HG03280 (cell line): Measurements from ENCODE around the gene IL36B.

Experiments used
- ATAC-seq: cut with Tn5 transposase; IDR thresholded peaks from one replicate; pipeline ENCODE4 v1.9.1; 2021; ENCODE audit warnings: mild to moderate bottlenecking, moderate library complexity; ENCODE audit not compliant: unreplicated experiment

IL36B gene

DNA sequence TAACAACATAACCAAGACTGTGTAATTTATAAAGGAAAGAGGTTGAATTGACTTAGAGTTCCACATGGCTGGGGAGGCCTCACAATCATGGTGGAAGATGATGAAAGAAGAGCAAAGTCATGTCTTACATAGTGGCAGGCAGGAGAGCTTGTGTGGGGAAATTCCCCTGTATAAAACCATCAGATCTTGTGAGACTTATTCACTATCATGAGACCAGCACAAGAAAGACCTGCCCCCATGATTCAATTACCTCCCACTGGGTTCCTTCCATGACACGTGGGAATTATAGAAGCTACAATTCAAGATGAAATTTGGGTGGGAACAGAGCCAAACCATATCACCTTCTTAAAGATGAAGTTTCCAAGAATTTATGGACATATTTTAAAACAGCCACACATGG, 3.9 kb upstream of the IL36B start:
- ATAC-seq: no peak

DNA sequence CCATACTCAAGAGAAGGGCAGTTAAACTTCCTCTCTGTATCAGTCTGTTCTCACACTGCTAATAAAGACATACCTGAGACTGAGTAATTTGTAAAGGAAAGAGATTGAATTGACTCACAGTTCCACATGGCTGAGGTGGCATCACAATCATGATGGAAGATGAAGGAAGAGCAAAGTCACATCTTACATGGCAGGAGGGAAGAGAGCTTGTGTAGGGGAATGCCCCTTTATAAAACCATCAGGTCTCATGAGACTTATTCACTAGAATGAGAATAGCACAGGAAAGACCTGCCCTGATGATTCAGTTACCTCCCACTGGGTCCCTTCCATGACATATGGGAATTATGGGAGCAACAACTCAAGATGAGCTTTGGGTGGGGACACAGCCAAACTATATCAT, 1.4 kb upstream of the IL36B start:
- ATAC-seq: no peak

DNA sequence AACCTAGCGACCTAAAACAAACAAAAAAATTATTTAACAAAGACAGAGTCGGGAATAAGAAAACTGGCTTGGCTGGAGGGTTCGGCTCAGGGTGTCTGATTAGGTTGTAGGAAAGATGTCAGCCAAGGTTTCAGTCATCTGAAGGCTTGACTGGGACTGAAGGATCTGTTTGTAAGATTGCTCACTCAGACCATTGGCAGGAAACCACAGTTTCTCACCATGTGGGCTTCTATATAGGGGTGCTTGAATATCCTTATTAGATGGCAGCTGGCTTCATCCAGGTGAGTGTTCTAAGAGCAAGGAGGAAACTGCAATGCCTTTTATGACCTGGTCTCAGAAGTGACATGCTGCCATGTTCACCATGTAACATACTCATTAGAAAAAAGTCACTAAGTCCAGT, 999 bp upstream of the IL36B start:
- ATAC-seq: no peak

DNA sequence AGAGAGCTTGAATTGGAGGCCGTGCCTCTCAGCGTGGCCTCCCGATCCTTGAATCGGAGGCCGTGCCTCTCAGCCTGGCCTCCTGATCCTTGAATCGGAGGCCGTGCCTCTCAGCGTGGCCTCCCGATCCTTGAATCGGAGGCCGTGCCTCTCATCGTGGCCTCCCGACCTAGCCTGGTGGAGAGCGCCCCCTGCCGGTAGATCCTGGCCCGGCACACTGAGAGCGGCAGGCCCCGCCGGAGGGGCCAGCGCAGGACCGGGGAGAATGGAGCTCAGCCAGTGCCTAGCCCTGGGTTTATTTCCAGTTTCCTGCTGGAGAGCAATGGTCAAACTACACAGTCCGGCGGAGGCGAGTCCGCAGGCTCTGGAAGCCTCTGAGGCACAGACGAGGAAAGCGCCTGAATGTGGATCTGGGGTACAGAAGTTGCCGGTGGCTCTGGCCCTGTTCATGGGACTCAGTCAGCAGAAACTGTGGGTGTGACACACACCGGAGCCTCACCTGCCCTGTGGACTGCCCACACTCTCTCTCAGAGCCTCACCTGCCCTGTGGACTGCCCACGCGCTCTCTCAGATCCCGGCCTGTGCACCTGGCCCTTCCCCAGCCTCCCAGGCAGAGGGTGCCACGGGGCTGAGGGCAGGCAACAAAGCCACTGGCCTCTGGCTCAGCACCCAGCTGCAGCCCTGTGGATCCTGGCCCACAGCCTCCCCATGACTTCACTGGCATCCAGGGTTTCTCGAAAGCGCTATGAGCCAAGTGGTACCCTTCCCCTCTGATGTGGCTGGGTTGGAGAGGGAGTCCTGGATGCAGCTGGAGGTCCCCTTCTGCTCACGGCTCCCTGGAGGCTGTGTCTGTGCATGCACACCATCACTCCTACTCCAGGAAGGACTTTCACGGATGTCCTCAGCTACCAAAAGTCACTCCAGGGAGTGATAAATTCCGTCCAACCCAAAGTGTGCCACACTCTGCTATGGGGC, 1.5 kb downstream of the IL36B start:
- no peak for ATAC-seq

- ATAC-seq: no peak
These were observed 6.2 kb downstream of the IL36B start for GRCh38 chr2:113046465-113046864.

GRCh38 chr2:113041871-113042270, 10.8 kb downstream of the IL36B start:
- no peak for ATAC-seq

DNA sequence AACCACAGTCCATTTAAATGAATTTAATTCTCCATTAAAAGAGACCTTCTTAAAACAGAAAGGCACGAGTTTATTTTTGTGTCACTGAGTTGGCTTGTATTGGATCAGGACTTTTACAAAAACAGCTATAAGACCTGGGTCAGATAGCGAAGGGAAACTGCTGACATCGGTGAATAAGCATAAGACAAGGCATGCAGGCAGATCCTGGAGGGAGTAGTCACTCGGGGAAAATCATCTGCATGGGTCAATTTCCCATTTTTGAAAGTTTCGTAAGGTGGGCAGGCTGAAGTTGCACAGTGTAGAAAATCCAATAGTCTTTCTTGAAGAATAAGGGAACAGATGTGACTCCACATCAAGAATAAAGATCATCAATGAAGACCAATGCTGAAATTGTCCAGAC, 12.9 kb downstream of the IL36B start:
- ATAC-seq: no peak

- ATAC-seq: no peak
These were observed 13.5 kb downstream of the IL36B start for GRCh38 chr2:113039158-113039557.

DNA sequence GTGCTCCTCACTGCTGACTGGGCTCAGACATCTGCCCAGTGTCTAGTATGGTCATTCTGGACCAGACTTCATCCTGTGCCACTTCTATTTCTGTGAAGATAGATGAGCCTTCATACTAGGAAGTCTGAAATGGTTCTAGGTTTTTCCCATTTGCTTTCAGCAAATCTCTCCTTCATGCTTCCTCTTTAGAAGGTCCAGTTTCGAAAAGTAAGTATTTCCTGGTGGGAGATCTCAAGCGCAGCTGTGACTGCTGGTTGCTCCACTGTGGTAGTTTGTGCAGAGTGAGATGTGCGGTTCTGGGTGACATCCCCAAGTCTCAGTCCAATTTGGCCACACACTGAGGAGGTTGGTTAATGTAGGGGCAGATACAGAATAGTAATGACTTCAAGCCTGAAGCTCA, 14.4 kb downstream of the IL36B start:
- no peak for ATAC-seq

DNA sequence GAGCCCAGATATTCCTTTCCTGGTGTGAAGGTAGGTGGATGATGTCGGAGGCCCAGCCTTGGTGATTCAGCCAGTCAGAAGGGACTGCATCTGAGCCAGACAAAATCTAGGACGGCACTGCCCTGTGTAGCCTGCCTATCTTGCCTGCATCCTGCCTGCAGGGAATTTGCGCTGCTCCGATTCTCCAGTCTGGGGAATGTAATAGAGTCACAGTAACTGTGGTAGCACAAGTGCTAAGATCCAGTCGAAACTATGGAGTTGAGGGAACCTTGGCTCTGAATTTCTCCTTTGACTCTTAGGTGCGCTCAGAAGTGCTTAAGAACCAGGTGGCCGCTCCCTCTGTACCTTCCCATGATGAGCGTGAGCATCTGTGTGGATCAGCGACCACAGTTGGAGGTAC, 15.9 kb downstream of the IL36B start:
- ATAC-seq: no peak

- no peak for ATAC-seq
These were observed 18.7 kb downstream of the IL36B start for GRCh38 chr2:113034016-113034415.

DNA sequence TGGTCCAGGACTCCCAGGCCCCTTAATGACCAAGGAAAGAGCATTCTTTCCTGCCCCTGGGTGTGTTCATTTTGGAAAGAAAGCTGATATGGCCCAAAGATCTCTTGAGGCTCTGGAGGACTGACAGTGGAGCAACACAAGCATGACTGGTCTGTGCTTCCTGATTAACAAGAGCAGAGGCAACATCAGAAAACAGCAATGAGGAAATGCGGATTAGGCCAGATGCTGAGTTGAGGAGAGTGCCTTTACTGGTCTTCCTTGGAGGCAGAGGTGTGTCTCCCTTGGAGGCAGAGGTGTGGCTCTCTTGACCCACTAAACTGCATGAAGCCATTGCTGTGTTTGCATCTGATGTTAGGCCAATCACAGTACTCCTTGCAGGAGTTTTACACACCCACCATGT, 19.9 kb downstream of the IL36B start:
- ATAC-seq: no peak

- no peak for ATAC-seq
These were observed 24.6 kb downstream of the IL36B start for GRCh38 chr2:113028112-113028511.

DNA sequence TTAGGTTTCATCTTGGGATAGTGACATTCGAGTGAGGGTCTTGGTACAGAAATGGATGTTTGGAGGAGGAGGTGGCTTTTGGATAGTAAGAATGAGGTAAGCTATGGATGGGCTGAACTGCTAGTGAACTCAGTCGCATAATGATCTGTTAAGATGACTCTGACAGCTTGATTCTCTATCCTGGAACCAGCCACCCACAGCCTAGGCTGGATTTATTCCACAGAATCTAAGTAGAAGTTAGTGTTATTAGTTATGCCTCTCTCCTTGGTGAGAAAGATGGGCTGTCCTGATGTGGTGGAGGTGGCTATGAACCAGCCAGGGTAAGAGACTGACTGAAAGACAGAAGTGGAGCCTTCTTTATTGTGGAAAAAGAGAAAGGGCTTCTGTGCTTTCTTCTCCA, 25.0 kb downstream of the IL36B start:
- ATAC-seq: no peak

DNA sequence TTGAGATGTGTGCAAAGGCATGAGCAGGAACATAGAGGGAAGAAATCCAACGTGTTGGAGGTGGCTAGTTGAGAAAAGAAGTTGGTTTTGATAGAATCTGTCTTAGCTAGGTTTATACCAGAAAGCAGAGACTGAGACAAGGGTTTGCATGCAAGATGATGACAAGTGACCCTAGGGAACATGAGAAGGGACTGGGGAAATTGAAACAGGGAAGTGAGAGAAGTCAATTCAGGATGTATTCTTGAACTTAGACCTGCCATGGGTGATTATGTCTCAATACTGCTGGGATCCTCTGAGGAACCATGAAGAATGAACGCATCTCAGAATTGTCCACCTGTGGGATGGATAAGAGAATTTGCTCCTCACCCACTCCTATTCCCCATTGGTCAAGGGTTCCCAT, 26.9 kb downstream of the IL36B start:
- ATAC-seq: no peak

DNA sequence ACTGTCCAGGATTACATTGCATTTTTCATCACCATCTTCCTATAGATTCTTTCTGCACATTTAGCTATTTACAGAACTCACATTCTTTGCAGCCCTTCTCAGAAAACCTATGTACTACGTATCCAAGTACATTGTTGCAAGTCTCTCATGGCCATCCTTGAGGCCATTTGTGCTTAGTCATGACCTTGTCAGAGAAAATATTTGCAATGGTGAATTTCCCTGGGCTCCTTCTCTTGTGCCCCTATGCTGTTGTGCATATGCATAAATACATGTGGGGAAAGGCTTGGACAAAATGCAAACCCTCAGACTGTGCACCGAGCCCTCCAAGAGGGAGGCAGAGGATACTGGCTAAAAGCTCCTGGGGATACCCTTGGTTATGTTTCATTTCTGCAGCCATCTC, 27.9 kb downstream of the IL36B start:
- no peak for ATAC-seq

DNA sequence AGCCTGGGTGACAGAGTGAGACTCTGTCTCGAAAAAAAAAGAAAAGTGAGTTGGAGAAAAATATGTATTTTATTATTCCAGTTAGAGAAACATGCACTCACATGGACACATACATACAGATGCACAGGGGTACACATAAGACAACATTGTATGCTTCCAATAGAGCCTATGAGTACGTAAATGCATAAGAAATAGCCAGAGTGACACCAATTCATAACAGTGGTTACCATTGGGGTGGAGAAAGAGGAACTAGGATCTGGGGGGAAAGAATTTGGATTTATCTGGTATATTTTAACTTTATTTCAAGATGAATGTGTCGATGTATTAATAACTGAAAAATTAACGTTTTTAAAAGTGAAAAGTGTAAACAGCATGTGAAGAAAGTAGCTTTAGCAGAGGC, 31.4 kb downstream of the IL36B start:
- ATAC-seq: no peak

DNA sequence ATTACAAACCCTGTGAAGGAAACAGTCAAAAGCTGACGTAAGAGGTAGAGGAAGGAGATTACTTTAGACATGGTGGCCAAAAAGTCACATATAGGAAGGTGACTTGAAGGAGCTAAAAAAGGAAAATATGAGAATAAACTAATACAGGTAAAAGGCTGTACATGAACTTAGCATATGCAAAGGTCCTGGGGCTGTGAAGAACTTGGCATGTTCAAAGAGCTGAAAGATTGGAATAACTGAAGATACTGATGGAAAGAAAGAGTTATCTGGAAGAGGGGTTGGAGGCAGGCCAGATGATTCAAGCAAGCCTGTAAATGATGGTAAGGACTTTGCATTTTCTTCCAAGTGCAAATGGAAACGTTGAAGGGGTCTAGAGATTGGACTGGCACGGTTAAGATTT, 34.2 kb downstream of the IL36B start:
- no peak for ATAC-seq

DNA sequence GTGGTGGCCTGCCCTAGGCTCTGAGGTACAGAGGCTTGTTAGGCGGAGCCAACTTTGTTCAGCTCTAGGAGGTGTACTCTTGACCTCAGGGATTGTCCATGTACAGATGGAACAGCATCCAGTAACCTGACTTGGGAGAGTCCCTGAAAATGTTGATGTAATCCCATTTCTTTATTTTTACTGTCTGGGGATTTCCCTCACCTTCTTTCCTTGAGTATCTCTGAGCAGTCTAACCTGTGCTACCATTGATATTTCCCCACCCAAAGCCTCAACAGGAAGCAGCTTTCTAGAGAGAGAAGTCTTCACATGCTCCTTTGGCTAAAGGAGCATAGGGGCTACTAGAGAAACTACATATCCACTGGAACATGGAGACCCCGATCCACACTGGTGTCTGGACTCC, 37.0 kb downstream of the IL36B start:
- no peak for ATAC-seq

DNA sequence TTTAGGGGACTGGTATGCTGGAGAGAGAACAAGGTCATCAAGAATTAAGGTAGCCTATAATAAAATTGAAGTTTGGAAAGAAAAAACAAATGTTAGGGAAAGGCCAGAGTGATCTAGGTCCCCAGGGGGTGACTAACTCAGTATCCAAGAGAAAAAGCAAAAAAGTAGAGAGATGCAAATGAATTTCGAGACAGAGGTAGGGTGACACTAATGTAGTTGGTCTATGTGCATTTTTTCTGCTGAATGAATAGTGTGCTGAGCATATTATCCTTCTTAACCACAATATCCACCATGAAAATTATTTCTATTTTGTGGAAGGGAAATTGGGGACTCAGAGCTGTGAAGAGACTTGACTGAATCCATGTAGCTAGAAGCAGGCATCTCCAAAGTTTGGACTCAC, 37.6 kb downstream of the IL36B start:
- ATAC-seq: no peak

- ATAC-seq: no peak
These were observed 38.6 kb downstream of the IL36B start for GRCh38 chr2:113014067-113014466.

DNA sequence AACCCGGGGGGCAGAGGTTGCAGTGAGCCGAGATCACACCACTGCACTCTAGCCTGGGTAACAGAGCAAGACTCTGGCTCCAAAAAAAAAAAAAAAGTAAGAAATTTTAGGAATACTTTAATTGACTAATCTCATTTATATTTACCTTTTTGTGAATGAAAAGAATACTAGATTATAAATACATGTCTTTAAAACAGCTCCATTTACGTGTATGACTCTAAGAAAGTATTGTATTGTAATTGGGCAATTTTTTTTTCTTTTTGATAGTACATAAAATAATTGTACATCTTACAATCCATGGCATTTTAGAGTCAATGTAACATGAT, 39.4 kb downstream of the IL36B start:
- ATAC-seq: no peak
